Stimulated activated CD4-positive, alpha-beta T cell treated with anti-CD3 and anti-CD28 coated beads, Interleukin-12 subunit alpha, Interleukin-12 subunit beta, amount 100 ng/mL, for 4 hours (primary cell): ENCODE results near the gene GLYATL3.
"Not testable (repeated sequence)": the region's sequence is repeated elsewhere in the genome, so short reads cannot be mapped to it uniquely, and the experiment has no call there.

Experiments used
- DNase-seq: peaks from one replicate; pipeline ENCODE4 v3.0.0-alpha.2; 2020

The GLYATL3 gene

DNA sequence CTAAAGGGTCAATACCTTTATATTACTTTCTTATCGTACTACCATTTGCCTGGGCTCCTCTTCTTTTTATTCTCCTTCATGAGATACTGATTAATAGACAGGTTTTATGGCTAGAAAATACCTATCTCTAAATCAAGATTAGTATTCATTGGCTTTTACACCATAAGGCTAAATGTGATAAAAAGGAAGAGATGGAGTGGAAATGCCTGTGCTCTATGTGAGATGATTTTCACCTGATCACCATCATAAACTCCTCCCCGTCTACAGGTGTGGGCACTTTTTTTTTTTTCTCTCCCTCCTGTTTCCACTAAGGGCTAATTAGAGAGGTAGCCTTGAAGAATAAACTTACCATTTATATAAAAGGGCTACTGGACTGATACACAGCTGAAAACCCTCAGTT, at the start of gene GLYATL3:
Gene GLYATL3, plus strand, starts transcription at position 301 of the 400 bp plus-strand sequence. CDS start 12,068 bp downstream, outside the sequence.
- no peak for DNase-seq

DNA sequence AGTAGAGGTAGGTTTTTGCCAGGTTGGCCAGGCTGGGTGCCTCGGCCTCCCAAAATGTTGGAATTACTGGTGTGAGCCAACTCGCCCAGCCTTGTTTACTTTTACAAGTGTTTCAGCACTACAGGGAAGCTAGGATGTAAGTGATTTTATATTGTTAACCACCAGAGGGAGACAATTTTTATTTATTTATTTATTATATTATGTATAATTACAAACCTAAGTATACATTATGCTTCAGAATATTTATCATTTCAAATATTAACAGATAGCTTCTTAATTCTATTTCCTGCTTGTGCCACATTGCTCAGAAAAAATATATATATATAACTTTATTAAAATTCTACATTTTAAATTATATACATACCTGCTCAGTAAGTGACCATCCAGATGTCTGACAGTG, 46.5 kb upstream of the GLYATL3 start:
- no peak for DNase-seq

GRCh38 chr6:49454787-49455709, 44.7 kb upstream of the GLYATL3 start:
- DNase-seq = no peak

DNA sequence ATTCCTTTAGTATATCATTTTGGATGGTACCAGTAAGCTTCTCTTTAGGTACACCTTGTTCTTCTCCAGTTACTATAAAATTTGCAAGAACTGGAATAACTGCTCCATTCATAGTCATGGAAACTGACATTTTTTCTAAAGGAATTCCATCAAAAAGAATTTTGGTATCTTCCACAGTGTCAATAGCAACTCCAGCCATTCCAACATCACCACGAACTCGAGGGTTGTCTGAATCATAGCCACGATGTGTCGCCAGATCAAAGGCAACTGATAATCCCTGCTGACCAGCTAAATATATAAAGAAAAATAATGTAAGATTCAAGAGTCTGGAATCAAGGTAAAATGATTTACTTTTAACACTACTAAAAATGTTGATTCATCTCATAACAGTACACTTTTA, 42.0 kb upstream of the GLYATL3 start:
- DNase-seq = no peak

- DNase-seq = no peak
Observed at GRCh38 chr6:49462071-49462470, 37.7 kb upstream of the GLYATL3 start.

- DNase-seq = no peak
Observed at GRCh38 chr6:49462599-49462926, 37.2 kb upstream of the GLYATL3 start.

GRCh38 chr6:49462927-49463611, 36.7 kb upstream of the GLYATL3 start, which contains the start of the genes CENPQ and MMUT:
CENPQ (plus strand) TSS chr6:49463370; CDS start chr6:49470177, 6,807 bp downstream.
MMUT (minus strand) TSS chr6:49463253; CDS start chr6:49459466, 3,787 bp downstream.
- peak; percentile 82 for DNase-seq

DNA sequence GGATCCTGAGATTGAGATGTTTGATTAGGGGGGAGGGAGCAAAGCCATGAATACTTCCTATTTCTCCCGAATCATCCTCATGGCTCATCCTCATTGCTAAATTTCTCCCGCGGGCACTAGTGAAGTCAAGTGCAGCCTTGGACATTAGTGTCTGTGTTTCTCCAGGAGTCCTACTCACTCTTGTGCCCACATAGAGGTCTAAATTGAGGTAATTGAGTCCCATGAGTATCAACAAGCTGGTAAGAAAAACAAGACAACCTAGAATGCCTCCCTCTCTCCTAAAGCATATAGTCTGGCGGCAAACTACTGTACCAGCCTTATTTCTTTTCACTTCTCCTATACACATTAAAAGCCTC, 36.1 kb upstream of the GLYATL3 start:
- no peak for DNase-seq

DNA sequence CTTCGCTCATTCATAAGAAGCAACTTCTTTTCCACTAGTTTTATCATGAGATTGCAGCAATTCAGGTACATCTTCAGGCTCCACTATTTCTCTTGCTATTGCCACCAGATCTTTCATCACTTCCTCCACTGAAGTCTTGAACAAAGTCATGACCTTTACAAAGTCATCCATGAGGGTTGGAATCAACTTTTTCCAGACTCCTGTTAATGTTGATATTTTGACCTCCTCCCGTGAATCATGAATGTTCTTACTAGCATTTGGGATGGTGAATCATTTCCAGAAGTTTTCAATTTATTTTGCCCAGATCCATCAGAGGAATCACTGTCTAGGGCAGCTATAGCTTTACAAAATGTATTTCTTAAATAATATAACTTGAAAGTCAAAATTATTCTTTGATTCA, 35.0 kb upstream of the GLYATL3 start:
- DNase-seq = no peak

DNA sequence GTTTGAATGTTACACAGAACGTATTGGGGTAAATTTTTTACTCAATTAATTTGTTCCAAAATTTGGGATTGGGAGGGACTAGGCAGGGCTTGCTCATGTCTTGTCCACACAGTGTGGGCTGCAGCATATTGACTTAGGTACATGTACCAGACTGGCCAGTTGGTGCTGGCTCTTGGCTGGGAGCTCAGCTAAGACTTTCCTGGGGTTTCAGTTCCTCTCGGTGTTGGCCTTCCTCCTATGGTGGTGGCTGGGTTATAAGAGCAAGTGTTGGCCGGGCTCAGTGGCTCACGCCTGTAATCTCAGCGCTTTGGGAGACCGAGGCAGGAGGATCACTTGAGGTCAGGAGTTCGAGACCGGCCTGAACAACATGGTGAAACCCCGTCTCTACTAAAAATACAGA, 31.7 kb upstream of the GLYATL3 start:
- no peak for DNase-seq

DNA sequence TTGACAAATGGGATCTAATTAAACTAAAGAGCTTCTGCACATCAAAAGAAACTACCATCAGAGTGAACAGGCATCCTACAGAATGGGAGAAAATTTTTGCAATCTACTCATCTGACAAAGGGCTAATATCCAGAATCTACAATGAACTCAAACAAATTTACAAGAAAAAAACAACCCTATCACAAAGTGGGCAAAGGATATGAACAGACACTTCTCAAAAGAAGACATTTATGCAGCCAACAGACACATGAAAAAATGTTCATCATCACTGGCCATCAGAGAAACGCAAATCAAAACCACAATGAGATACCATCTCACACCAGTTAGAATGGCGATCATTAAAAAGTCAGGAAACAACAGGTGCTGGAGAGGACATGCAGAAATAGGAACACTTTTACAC, 23.2 kb upstream of the GLYATL3 start:
- DNase-seq = not testable (repeated sequence)

- DNase-seq = no peak
Observed at GRCh38 chr6:49479308-49479970, 20.3 kb upstream of the GLYATL3 start.

DNA sequence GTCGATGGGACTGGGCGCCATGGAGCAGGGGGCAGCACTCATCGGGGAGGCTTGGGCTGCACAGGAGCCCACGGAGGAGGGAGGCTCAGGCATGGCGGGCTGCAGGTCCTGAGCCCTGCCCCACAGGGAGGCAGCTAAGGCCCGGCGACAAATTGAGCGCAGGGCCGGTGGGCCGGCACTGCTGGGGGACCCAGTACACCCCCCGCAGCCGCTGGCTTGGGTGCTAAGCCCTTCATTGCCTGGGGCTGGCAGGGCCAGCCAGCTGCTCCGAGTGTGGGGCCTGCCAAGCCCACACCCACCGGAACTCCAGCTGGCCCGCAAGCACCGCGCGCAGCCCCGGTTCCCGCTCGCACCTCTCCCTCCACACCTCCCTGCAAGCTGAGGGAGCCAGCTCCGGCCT, 17.9 kb upstream of the GLYATL3 start:
- not testable (repeated sequence) for DNase-seq

GRCh38 chr6:49483380-49483779, 16.3 kb upstream of the GLYATL3 start:
- not testable (repeated sequence) for DNase-seq

- no peak for DNase-seq
Observed at GRCh38 chr6:49490633-49491032, 9.1 kb upstream of the GLYATL3 start.

GRCh38 chr6:49497304-49497703, 2.4 kb upstream of the GLYATL3 start:
- no peak for DNase-seq

- no peak for DNase-seq
Observed at GRCh38 chr6:49499126-49499525, 597 bp upstream of the GLYATL3 start.

- no peak for DNase-seq
Observed at GRCh38 chr6:49504666-49505065, 4.9 kb downstream of the GLYATL3 start.

DNA sequence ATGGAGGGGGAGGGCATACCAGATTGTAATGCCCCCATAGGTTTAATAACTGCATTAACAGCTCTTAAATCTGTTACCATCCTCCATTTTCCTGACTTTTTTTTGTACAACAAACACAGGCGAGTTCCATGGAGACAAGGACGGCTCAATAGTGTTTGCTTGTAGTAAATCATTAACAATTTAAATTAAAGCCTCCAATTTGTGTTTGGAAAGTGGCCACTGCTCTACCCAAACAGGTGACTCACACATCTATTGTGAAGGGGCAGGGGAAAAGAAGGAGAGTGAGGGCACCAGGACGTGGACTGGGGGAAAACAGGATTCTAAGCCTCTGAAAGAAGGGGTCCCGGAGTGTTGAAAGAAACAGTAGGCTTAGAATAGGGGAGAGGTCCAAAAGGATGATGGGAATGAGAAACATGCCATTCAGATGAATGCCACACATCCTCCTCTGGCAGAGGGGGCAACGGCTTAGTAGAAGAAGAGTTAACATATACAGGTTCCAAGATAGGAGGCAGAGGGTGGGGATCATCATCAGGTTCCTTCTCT, 6.9 kb downstream of the GLYATL3 start:
- no peak for DNase-seq

- no peak for DNase-seq
Observed at GRCh38 chr6:49509342-49509741, 9.6 kb downstream of the GLYATL3 start.

DNA sequence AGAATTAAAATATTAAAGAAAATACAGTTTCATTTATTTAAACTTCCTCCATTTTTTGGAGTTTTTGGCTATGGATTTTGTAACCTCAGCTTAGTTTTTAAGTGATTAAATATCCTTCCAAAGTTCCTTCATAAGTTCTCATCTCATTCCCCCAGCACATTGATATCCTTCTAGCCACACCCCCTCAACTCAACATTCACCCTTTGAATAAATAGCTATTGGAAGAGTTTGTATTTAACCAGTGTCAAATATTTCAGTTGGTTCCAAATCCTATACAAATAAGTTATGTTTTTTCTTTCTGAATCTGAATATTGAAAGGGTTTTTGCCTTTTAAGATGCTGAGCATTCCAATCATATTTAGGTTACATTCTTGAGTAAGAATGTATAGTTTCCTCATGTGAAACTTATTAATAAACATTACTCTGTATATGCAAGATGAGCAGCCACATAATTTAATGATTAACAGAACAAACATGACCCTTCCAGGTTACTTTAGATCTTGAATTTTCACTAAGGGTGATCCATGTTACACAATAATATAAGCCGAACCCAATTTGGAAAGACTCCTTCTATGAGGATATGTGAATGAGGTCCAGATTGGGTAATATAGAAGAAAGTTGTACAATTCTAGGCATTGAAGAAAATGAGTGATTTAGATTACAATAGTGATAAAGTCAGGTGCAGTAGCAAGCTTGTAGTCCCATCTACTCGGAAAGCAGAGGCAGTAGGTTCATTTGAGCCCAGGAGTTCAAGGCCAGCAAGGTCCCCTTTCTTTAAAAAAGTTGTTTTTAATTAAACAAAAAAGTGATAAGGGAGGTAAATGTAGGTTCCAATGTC, 13.6 kb downstream of the GLYATL3 start:
- no peak for DNase-seq
